ENCODE measurements around the gene TRMT1.

DNA sequence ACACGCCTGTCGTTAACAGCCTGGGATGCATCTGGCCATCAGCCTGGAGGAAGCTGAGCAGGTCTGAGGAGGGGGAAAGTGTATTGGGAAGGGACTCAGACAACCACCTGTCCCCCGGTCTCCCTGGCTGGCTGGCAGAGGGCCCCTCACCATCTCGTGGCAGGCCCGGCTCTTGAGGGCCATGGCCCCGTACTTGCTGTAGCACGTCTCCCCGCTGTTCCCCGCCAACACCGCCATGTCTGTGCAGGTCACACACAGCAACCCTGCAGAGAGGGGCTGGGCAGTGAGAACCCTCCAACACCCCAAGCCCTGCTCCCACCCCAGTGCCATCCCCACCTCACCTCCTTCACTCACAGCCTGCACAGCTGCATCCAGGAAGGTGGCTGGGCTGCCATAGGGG lies 4.0 kb downstream of the TRMT1 start:
- TF ChIP-seq CTCF (conservative IDR thresholded peaks at IDR 0.05; ENCODE audit: low read length) (no peak), EZH2phosphoT487 (IDR thresholded peaks at IDR 0.05; ENCODE audit: borderline replicate concordance) (no peak)
